Measurements from ENCODE around the gene KIAA1217.
"Not testable (repeated sequence)": the region's sequence is repeated elsewhere in the genome, so short reads cannot be mapped to it uniquely, and the experiment has no call there.

Gene KIAA1217

GRCh38 chr10:24480447-24480846 lies 271.5 kb downstream of the KIAA1217 start:
- no peaks in the 10 kb centered on the region for H3K27me3 ChIP-seq
- H3K9me3 ChIP-seq: no peaks in the 10 kb centered on the region
- intact Hi-C loops (cut with DNase I; ENCODE audit: low total_unique reads): no loop called here
- peaks cover 0 to 3% (median 0%) of the 10 kb centered on the region in 3 donors for H3K36me3 ChIP-seq
- no peak for DNase-seq
- no peak overlapping the region for H3K27ac ChIP-seq
- H3K4me3 ChIP-seq: no peak overlapping the region
- peaks cover 0 to 6% (median 0%) of the 10 kb centered on the region in 4 donors for H3K4me1 ChIP-seq
- TF ChIP-seq CTCF (IDR thresholded peaks at IDR 0.05): no peak

GRCh38 chr10:24481241-24481640 lies 272.3 kb downstream of the KIAA1217 start:
- Histone ChIP-seq H3K27ac (no peak overlapping the region), H3K27me3 (no peaks in the 10 kb centered on the region), H3K4me1 (peaks cover 0 to 6% (median 0%) of the 10 kb centered on the region in 4 donors), H3K9me3 (no peaks in the 10 kb centered on the region), H3K4me3 (no peak overlapping the region), H3K36me3 (no peaks in the 10 kb centered on the region)
- DNase-seq: no peak
- intact Hi-C loops (cut with DNase I; ENCODE audit: low total_unique reads): no loop called here
- no peak for TF ChIP-seq CTCF (IDR thresholded peaks at IDR 0.05)

GRCh38 chr10:24482713-24483112 lies 273.8 kb downstream of the KIAA1217 start:
- not testable (repeated sequence) for H3K27ac ChIP-seq

GRCh38 chr10:24483701-24484100 lies 274.8 kb downstream of the KIAA1217 start:
- no peak overlapping the region for H3K4me3 ChIP-seq
- DNase-seq: no peak
- H3K4me1 ChIP-seq: peaks cover 0 to 6% (median 0%) of the 10 kb centered on the region in 4 donors
- TF ChIP-seq CTCF (IDR thresholded peaks at IDR 0.05): no peak
- no peaks in the 10 kb centered on the region for H3K9me3 ChIP-seq
- H3K27ac ChIP-seq: no peak overlapping the region
- no peaks in the 10 kb centered on the region for H3K27me3 ChIP-seq
- intact Hi-C loops (cut with DNase I; ENCODE audit: low total_unique reads): no loop called here
- peaks cover 0 to 3% (median 0%) of the 10 kb centered on the region in 3 donors for H3K36me3 ChIP-seq

More at GRCh38 chr10:24482713-24483112, 273.8 kb downstream of the KIAA1217 start:
- intact Hi-C loops (cut with DNase I; ENCODE audit: low total_unique reads); H3K9me3 ChIP-seq; DNase-seq; H3K36me3 ChIP-seq; H3K4me1 ChIP-seq; H3K4me3 ChIP-seq; H3K27me3 ChIP-seq: not testable (repeated sequence)

GRCh38 chr10:24484771-24485170 lies 275.8 kb downstream of the KIAA1217 start:
- H3K27me3 ChIP-seq: no peaks in the 10 kb centered on the region
- H3K36me3 ChIP-seq: peaks cover 0 to 3% (median 0%) of the 10 kb centered on the region in 3 donors
- intact Hi-C loops (cut with DNase I; ENCODE audit: low total_unique reads): no loop called here
- H3K9me3 ChIP-seq: no peaks in the 10 kb centered on the region
- H3K4me3 ChIP-seq: no peak overlapping the region
- H3K27ac ChIP-seq: no peak overlapping the region
- peaks cover 0 to 6% (median 0%) of the 10 kb centered on the region in 4 donors for H3K4me1 ChIP-seq
- no peak for DNase-seq
- no peak for TF ChIP-seq CTCF (IDR thresholded peaks at IDR 0.05)

GRCh38 chr10:24485304-24485703 lies 276.4 kb downstream of the KIAA1217 start:
- H3K4me1 ChIP-seq: peaks cover 0 to 6% (median 0%) of the 10 kb centered on the region in 4 donors
- no peak overlapping the region for H3K27ac ChIP-seq
- H3K27me3 ChIP-seq: no peaks in the 10 kb centered on the region
- no peak for TF ChIP-seq CTCF (IDR thresholded peaks at IDR 0.05)
- intact Hi-C loops (cut with DNase I; ENCODE audit: low total_unique reads): no loop called here
- no peaks in the 10 kb centered on the region for H3K9me3 ChIP-seq
- H3K36me3 ChIP-seq: peaks cover 0 to 3% (median 0%) of the 10 kb centered on the region in 3 donors
- DNase-seq: no peak
- no peak overlapping the region for H3K4me3 ChIP-seq

Data from tibial artery (tissue), 4 donors.